Measurements from ENCODE around the gene FAM20C.
"Not testable (repeated sequence)": the region's sequence is repeated elsewhere in the genome, so short reads cannot be mapped to it uniquely, and the experiment has no call there.

Gene FAM20C

GRCh38 chr7:192701-193480 lies 520 bp downstream of the FAM20C start:
- DNase-seq (ENCODE audit: low read depth in 2 of 2): no peak

DNA sequence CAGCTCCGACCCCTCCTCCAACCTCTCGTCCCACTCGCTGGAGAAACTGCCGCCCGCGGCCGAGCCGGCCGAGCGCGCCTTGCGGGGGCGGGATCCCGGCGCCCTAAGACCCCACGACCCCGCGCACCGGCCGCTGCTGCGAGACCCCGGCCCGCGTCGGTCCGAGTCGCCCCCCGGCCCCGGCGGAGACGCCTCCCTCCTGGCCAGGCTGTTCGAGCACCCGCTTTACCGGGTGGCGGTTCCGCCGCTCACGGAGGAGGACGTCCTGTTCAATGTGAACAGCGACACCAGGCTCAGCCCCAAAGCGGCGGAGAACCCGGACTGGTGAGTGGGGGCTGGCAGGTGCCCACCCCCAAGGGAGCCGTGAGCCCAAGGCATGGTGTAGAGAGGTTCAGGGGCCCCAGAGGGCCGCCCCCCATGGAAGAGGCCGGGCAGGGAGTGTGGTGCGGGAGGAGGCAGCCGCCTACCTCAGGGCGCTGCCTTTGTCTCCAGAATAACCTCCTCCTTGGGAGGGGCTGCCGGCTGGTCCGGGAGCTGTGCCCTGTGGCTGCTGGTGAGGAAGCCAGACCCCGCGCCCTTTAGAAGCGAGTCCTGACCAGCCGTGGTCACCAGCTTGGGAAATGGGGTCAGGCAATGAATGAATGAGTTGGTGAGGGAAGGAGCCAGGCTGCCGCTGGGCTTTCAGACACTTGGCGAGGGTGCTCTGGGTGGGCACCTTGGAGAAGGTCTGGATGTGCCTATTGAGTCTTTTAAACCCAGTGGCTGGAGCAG lies 1.3 kb downstream of the FAM20C start:
- no peak for DNase-seq (ENCODE audit: low read depth in 2 of 2)

GRCh38 chr7:194252-195009 lies 2.1 kb downstream of the FAM20C start:
- no peak for DNase-seq (ENCODE audit: low read depth in 2 of 2)

GRCh38 chr7:195010-195829 lies 2.8 kb downstream of the FAM20C start:
- no peak for DNase-seq (ENCODE audit: low read depth in 2 of 2)

- no peak for DNase-seq (ENCODE audit: low read depth in 2 of 2)
These were observed 3.4 kb downstream of the FAM20C start for GRCh38 chr7:195830-196128.

DNA sequence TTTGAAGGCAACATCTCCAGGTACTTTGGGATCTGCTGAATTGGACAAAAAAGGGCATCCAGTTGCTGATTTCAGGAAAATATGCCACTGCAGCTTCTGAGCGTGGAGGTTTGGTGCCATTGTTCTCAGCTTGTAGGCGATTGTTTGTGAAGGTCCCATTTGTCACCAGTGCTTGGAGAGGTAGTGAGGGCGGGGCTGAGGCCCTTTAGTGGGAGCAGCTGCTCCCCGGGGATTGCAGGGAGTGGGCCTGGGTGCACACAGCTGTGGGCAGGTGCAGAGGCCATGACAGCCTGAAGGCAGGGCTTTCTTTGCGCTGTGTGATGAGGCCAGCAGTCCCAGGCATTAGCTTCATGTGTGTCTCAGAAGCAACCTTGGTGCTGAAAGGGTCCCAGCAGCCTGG lies 3.9 kb downstream of the FAM20C start:
- DNase-seq (ENCODE audit: low read depth in 2 of 2): no peak

DNA sequence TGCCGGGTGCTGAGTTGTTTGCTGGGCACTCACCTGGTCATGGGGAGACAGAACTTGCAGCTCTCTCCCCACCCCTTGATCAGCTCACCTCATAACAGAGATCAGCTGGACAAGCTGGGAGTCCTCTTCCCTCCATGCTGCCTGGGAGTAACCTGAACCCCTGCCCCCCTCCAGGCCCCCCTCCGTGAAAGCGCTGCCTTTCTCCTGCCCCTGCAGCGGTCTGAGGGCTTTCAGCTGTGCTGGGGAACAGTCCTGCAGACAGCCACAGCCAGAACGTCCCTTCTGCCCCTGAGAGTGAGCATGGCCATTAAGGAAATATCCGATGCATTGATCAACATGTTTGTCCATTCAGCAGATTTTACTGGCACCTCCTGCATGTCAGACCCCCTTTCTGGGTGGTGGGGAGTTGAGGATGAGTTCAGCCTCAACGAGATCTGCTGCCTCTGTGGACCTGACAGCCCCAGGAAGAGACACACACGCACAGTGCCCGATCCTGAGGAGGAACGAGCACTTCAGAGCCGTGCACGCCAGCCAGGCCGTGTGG lies 4.5 kb downstream of the FAM20C start:
- no peak for DNase-seq (ENCODE audit: low read depth in 2 of 2)

DNA sequence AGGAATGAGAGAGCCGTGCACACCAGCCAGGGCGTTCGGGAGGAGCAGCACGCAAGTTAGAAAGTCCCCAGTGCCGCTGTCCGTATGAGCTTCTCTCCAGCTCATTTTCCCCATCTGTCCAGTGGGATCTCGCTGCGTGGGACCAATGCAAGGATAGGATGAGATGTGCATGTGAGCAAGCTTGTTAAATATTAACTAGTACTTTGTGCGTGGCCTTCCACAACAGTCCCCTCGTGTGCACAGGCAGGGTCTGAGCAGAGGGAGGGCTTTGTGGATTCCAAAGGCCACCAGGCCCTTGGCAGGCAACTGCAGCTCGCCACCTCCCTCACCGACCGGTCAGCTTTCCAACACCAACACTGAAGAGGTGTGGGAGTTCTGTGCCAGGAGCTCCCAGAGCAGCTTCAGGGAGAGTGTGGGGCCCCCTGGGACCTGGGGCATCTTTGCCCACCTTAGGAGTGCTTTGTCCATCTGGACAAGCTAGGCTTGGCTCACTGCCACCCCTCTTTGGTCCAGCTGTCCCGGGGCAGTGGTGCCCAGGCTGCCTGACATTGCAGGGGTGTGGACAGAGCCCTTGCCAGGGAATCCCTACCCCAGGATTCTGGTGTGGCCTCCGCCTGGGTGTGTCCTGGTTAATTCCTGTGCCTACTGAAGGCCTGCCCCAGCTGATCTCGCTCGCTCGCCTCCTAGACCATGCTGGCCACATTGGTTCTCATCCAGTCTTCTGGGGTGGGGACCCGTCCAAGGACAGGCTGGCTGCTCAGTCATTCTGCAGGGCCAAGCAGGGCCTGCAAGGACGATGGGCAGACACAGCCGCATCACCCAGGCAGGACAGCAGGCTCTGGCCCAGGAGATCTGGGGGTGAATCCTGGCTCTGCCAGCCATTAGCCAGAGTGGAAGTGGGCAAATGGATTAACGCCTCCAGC lies 5.3 kb downstream of the FAM20C start:
- no peak for DNase-seq (ENCODE audit: low read depth in 2 of 2)

DNA sequence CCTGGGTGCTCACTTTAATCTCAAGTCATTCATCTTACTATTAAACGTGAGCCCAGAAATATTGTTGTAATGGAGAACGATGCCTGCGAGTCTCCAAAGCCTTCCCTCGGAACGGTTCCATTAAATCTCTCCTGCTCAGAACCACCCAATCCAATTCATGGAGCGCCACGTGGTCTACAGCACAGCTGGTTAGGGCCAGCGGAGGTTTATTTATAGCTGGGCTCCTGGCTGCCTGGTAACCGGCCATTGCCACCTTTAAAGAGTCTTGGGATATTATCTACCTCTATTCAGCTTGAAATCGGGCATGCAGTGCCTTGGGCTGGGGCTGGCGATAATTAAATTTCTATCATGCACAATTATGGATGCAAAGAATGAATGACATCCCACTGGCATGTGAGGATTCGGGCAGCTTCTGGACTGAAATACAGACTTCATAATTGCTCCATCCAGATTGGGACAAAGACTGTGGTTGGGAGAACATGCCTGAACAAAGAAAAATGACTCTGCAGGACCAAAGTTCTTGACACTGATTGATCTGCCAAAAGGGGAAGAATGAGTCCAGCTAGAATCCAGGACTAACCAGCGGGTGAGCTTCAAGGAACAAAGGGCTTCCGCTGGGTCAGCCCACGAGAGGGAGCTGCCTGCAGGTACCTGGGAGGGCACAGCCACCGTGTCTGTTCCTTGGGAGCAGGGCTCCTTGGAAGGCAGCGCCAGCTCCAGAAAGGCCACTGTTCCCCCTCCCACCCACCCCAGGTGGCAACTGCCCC lies 7.3 kb downstream of the FAM20C start:
- no peak for DNase-seq (ENCODE audit: low read depth in 2 of 2)

DNA sequence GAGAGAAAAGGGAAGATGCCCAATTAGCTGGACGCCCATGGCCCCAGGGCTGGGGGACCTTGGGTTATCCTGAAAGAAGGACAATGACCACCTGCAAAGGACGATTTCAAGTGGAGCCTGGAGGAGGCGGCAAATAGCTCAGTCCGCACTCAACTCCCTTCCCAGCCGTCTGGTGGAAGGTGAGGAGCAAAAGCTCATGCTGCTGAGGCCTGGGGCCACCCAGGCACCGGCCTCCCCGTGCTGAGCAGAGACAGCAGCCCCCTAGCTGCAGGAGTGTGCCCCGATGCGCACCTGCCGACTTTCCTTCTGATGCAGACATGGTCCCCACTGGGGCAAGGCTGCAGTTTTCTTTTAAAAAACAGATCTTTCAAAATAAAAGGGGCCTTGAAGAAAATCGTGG lies 7.9 kb downstream of the FAM20C start:
- DNase-seq (ENCODE audit: low read depth in 2 of 2): no peak

- DNase-seq (ENCODE audit: low read depth in 2 of 2): no peak
These were observed 8.3 kb downstream of the FAM20C start for GRCh38 chr7:200704-201103.

GRCh38 chr7:204326-204725 lies 12.0 kb downstream of the FAM20C start:
- no peak for DNase-seq (ENCODE audit: low read depth in 2 of 2)

DNA sequence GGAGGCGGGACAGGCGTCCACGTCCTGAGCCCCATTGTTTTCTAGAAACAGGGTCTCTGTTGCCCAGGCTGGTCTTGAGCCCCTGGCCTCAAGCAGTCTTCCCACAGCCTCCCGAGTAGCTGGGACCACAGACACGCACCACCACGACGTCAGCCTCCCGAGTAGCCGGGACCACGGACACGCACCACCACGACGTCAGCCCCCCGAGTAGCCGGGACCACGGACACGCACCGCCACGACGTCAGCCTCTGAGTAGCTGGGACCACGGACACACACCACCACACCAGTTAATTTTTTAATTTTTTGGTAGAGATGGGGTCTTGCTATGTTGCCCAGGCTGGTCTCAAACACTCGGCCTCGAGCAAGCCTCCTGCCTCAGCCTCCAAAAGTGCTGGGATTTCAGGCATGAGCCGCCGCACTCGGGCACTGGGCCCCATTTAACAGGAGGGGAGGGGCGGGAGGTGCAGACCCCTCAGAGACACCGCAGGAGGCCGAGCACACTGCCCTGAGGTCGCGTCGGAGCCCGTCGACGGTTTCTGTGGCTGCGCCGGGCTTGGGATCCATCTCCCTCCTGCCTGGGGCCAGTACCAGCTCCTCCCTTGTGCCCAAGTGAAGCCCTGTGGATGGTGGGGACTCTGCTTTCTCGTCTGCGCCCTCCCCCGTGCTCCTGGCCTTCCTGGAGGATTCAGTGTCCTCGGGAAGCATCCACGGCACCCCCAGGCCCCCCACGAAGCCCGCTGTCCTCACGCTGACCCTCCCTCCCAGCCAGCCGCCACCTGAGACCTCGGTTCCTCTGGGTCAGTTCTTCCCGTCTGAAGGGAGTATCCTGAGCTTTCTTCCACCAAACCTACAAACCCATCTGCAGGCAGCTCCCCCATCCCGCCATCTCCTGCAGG lies 13.0 kb downstream of the FAM20C start:
- DNase-seq (ENCODE audit: low read depth in 2 of 2): no peak

DNA sequence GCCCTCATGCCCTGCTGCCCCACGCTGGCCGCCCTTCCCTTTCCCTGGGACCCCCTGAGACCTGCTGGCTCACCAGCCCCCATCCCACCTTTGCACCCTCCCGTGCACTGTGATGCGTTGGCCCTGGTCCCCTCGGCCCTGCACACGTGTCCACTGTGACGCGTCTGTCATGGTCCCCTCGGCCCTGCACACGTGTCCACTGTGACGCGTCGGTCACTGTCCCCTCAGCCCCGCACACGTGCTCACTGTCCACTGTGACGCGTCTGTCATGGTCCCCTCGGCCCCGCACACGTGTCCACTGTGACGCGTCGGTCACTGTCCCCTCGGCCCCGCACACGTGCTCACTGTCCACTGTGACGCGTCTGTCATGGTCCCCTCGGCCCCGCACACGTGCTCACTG lies 14.0 kb downstream of the FAM20C start:
- not testable (repeated sequence) for DNase-seq (ENCODE audit: low read depth in 2 of 2)

GRCh38 chr7:207418-208129 lies 15.2 kb downstream of the FAM20C start:
- DNase-seq (ENCODE audit: low read depth in 2 of 2): no peak

- no peak for DNase-seq (ENCODE audit: low read depth in 2 of 2)
These were observed 15.8 kb downstream of the FAM20C start for GRCh38 chr7:208130-208673.

DNA sequence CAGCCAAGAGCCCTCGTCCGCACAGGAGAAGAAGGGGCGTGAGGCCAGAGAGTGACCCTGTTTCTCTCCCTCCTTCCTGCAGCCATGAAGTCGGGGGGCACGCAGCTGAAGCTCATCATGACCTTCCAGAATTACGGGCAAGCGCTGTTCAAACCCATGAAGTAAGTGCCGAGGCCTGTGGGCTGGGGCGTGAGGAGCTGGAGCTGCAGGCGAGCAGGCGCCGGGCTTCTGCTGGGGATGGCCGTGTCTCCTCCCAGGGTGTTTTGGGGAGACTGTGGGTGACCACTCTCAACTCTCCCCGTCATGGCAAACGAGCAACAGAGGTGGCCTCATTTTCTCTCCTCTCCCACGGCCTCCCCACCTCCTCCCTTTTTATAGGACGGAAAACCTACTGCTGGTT lies 16.4 kb downstream of the FAM20C start:
- no peak for DNase-seq (ENCODE audit: low read depth in 2 of 2)

- DNase-seq (ENCODE audit: low read depth in 2 of 2): no peak
These were observed 17.0 kb downstream of the FAM20C start for GRCh38 chr7:209416-209815.

All from stimulated activated CD4-positive, alpha-beta T cell treated with anti-CD3 and anti-CD28 coated beads, Interleukin-4, amount 100 ng/mL, for 48 hours (primary cell).